NT2/D1 (cell line): ENCODE measurements around the gene GPC6.

Experiments used
- SUZ12 ChIP-seq: IDR thresholded peaks from 2 replicates; pipeline ENCODE4 v1.6.1; 2011; ENCODE audit not compliant: insufficient read length, insufficient read depth; ENCODE audit errors: extremely low read depth
- YY1 ChIP-seq: IDR thresholded peaks from 2 replicates; pipeline ENCODE4 v1.6.1; 2011; ENCODE audit not compliant: insufficient read length, insufficient read depth
- ZNF274 ChIP-seq: IDR thresholded peaks from 2 replicates; pipeline ENCODE4 v1.6.1; 2011; ENCODE audit warnings: mild to moderate bottlenecking, low read depth, low read length

GRCh38 chr13:94303644-94304174 is 1077.1 kb downstream of the GPC6 start:
- TF ChIP-seq ZNF274, result no peak
- TF ChIP-seq YY1, result no peak
- TF ChIP-seq SUZ12, result no peak
